IMR-90 (cell line): Measurements from ENCODE around the gene SLBP.

ENCODE experiments used
- BHLHE40 ChIP-seq: fragments of 150-350 bp; IDR thresholded peaks from 2 replicates; pipeline ENCODE4 v1.6.1; 2016; ENCODE audit warnings: mild to moderate bottlenecking, low read depth, low read length
- CEBPB ChIP-seq: IDR thresholded peaks from 2 replicates; pipeline ENCODE4 v1.6.1; 2012; ENCODE audit warnings: low read depth, low read length, improper control_type of control experiment
- MXI1 ChIP-seq: IDR thresholded peaks from 2 replicates; pipeline ENCODE4 v1.6.1; 2012; ENCODE audit warnings: low read depth, mild to moderate bottlenecking, low read length, moderate library complexity, borderline replicate concordance
- NFE2L2 ChIP-seq: fragments of 150-350 bp; IDR thresholded peaks from 2 replicates; pipeline ENCODE4 v1.6.1; 2016; ENCODE audit warnings: low read depth, mild to moderate bottlenecking, low read length
- TF ChIP-seq, protein P1 (sequence below): conservative IDR thresholded peaks from 2 replicates; pipeline ENCODE4 v1.5.1; 2012; ENCODE audit warnings: mild to moderate bottlenecking, low read depth, low read length, improper control_type of control experiment

DNA sequence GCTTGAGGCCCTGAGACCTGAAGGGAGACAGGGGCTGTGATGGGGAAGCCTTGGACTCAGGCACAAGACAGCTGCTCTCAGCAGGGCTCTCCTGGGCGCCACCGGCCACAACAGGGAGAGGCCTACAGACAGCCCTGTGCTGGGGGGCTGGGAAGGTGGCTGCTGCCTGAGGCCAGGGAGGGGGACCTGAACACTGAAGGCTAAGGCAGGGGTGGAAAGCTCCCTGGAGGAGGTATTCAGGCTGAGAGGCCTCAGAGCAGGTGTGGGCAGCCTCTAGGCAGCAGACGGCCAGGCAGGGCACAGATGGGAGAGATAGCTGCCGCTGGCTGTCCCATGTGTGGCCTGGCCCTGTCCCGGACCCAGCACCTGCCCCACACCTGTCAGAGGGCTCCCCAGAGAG is 42.2 kb upstream of the SLBP start:
- TF ChIP-seq, protein P1, sequence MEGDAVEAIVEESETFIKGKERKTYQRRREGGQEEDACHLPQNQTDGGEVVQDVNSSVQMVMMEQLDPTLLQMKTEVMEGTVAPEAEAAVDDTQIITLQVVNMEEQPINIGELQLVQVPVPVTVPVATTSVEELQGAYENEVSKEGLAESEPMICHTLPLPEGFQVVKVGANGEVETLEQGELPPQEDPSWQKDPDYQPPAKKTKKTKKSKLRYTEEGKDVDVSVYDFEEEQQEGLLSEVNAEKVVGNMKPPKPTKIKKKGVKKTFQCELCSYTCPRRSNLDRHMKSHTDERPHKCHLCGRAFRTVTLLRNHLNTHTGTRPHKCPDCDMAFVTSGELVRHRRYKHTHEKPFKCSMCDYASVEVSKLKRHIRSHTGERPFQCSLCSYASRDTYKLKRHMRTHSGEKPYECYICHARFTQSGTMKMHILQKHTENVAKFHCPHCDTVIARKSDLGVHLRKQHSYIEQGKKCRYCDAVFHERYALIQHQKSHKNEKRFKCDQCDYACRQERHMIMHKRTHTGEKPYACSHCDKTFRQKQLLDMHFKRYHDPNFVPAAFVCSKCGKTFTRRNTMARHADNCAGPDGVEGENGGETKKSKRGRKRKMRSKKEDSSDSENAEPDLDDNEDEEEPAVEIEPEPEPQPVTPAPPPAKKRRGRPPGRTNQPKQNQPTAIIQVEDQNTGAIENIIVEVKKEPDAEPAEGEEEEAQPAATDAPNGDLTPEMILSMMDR: no peak
- no peak for TF ChIP-seq CEBPB
- no peak for TF ChIP-seq MXI1
- TF ChIP-seq NFE2L2: no peak
- TF ChIP-seq BHLHE40: no peak
